PC-9 (cell line): ENCODE measurements around the gene UBAP1. TPM values are rescaled to one million over a fixed set of nuclear protein-coding genes. Genes with fewer than 3 reads are reported as not detected.
"Not testable (repeated sequence)": the region's sequence is repeated elsewhere in the genome, so short reads cannot be mapped to it uniquely, and the experiment has no call there.

Source experiments
- BruUV-seq: library from RNA; stranded (reverse); fragments of 400-500 nt; replicated peaks from 2 replicates; lab custom pipeline; 2021; lab: Mats Ljungman, UMichigan
- CTCF ChIA-PET: fragments of 300-600 bp; sonication (Branson Sonifier 250); formaldehyde crosslinking; loops from one replicate; lab custom pipeline; 2022; ENCODE audit warnings: antibody characterized with exemption; lab: Charles Lee
- POLR2A ChIA-PET: fragments of 300-600 bp; sonication (Branson Sonifier 250); formaldehyde crosslinking; loops from one replicate; lab custom pipeline; 2022; ENCODE audit warnings: antibody characterized with exemption; ENCODE audit not compliant: unreplicated experiment; lab: Charles Lee
- DNase-seq, 2 experiments: peaks; one replicate each; pipeline versions ENCODE4 v3.0.0 to v3.0.0-alpha.2; 2015 to 2022; ENCODE audit warnings: mixed read lengths in 1 of 2
- H2AFZ ChIP-seq: fragments of 200-600 bp; sonication (generic); 2 replicates; pipeline ENCODE4 v1.8.1; 2017; ENCODE audit warnings: antibody characterized with exemption
- H3F3A ChIP-seq: fragments of 200-600 bp; sonication (generic); 2 replicates; pipeline ENCODE4 v1.8.1; 2017; ENCODE audit warnings: antibody characterized with exemption, mild to moderate bottlenecking, low read depth; ENCODE audit not compliant: insufficient read depth
- H3K27ac ChIP-seq: fragments of 200-600 bp; sonication (generic); 2 replicates; pipeline ENCODE4 v1.6.1; 2016; ENCODE audit warnings: mixed run types
- H3K27me3 ChIP-seq: fragments of 200-600 bp; sonication (generic); 2 replicates; pipeline ENCODE4 v1.6.1; 2016; ENCODE audit warnings: low read depth, mixed run types; ENCODE audit not compliant: insufficient read depth
- H3K36me3 ChIP-seq: fragments of 200-600 bp; sonication (generic); 2 replicates; pipeline ENCODE4 v1.6.1; 2016; ENCODE audit warnings: low read depth, mixed run types
- H3K4me1 ChIP-seq: fragments of 200-600 bp; sonication (generic); replicated peaks from 2 replicates; pipeline ENCODE4 v1.6.1; 2016; ENCODE audit warnings: mixed run types; ENCODE audit not compliant: insufficient read depth
- H3K4me2 ChIP-seq: fragments of 200-600 bp; sonication (generic); 2 replicates; pipeline ENCODE4 v1.6.1; 2017; ENCODE audit warnings: mixed run types
- H3K4me3 ChIP-seq: fragments of 200-600 bp; sonication (generic); 2 replicates; pipeline ENCODE4 v1.6.1; 2016; ENCODE audit warnings: mixed run types
- H3K79me2 ChIP-seq: fragments of 200-600 bp; sonication (generic); 2 replicates; pipeline ENCODE4 v1.6.1; 2017; ENCODE audit warnings: low read depth, mixed run types
- H3K9me2 ChIP-seq: fragments of 200-600 bp; sonication (generic); 2 replicates; pipeline ENCODE4 v1.8.1; 2017; ENCODE audit warnings: mild to moderate bottlenecking; ENCODE audit not compliant: insufficient read depth
- H3K9me3 ChIP-seq: fragments of 200-600 bp; sonication (generic); 2 replicates; pipeline ENCODE4 v1.8.1; 2016; ENCODE audit warnings: low read depth; ENCODE audit not compliant: insufficient read depth
- H4K20me1 ChIP-seq: fragments of 200-600 bp; sonication (generic); 2 replicates; pipeline ENCODE4 v1.8.1; 2017; ENCODE audit not compliant: insufficient read depth
- EZH2 ChIP-seq: fragments of 200-600 bp; sonication (generic); IDR thresholded peaks from 2 replicates; pipeline ENCODE4 v1.8.0; 2017; ENCODE audit warnings: antibody characterized with exemption, low read depth
- intact Hi-C: fragments of 100-400 bp; cut with micrococcal nuclease; formaldehyde crosslinking; loops from one replicate; pipeline ENCODE4 v1.10.0; 2022; ENCODE audit not compliant: unreplicated experiment
- total RNA-seq: library from RNA; stranded (reverse); gene quantifications from 2 replicates; pipeline ENCODE4 v1.2.3, GENCODE V29; 2021
- TF ChIP-seq, protein P1 (sequence below): fragments of 200-600 bp; sonication (generic); conservative IDR thresholded peaks from 2 replicates; pipeline ENCODE4 v1.6.1; 2017; ENCODE audit warnings: mixed run types, antibody characterized with exemption, mild to moderate bottlenecking, moderate library complexity

UBAP1 gene
- total RNA-seq, 1 experiment from 2014 or later: 33.8 TPM

DNA sequence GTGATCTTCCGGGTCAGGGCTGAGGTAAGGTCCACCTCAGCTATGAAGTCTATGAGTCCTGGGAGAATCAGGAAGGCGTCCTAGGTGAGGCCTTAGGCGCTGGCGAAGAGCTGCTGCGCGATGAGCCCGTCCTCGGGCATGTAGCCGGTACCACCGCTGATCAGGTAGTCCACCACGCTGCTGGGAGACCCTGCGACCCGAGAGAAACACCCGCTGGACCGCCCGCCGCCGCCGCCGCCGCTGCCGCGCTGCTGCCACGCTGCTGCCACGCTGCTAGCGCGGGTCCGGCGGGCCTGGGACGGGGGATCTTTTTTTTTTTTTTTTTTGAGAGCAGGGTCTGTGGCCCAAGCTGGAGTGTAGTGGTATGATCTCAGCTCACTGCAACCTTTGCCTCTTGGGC is 44.3 kb upstream of the UBAP1 start:
- H3F3A ChIP-seq: no peaks in the 10 kb centered on the region
- H3K27ac ChIP-seq: no peak overlapping the region
- BruUV-seq: no TSS peak
- no peaks in the 10 kb centered on the region for H3K79me2 ChIP-seq
- H3K4me3 ChIP-seq: no peak overlapping the region
- H3K9me2 ChIP-seq: no peaks in the 10 kb centered on the region
- TF ChIP-seq, protein P1, sequence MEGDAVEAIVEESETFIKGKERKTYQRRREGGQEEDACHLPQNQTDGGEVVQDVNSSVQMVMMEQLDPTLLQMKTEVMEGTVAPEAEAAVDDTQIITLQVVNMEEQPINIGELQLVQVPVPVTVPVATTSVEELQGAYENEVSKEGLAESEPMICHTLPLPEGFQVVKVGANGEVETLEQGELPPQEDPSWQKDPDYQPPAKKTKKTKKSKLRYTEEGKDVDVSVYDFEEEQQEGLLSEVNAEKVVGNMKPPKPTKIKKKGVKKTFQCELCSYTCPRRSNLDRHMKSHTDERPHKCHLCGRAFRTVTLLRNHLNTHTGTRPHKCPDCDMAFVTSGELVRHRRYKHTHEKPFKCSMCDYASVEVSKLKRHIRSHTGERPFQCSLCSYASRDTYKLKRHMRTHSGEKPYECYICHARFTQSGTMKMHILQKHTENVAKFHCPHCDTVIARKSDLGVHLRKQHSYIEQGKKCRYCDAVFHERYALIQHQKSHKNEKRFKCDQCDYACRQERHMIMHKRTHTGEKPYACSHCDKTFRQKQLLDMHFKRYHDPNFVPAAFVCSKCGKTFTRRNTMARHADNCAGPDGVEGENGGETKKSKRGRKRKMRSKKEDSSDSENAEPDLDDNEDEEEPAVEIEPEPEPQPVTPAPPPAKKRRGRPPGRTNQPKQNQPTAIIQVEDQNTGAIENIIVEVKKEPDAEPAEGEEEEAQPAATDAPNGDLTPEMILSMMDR: no peak
- no peak for TF ChIP-seq EZH2
- H3K27me3 ChIP-seq: no peaks in the 10 kb centered on the region
- CTCF ChIA-PET: no interaction called here
- no peak overlapping the region for H2AFZ ChIP-seq
- no peaks in the 10 kb centered on the region for H4K20me1 ChIP-seq
- no peak overlapping the region for H3K4me2 ChIP-seq
- intact Hi-C loops: no loop called here
- POLR2A ChIA-PET: interaction anchor here (0.5 kb wide), 1 partner anchor 174 kb away, joined by 3 read pairs; no protein-coding TSS in a partner anchor
- peaks cover 12% of the 10 kb centered on the region; the same call in 1 of the 2 replicates for H3K4me1 ChIP-seq
- no peak for DNase-seq
- no peaks in the 10 kb centered on the region for H3K9me3 ChIP-seq
- no peaks in the 10 kb centered on the region for H3K36me3 ChIP-seq

DNA sequence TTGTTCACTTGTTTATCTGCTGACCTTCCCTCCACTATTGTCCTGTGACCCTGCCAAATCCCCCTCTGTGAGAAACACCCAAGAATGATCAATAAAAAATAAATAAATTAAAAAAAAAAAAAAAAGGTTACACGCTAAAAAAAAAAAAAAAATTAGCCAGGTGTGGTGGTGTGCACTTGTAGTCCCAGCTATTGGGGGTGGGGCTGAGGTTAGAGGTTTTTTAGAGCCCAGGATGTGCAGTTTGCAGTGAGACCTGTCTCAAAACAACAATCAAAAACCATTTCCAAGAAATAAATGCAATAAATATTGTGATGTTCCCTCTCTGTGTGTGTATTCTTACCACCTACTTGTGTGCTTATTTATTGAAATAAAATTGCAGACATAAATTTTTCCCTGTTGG is 40.2 kb upstream of the UBAP1 start:
- DNase-seq, CTCF ChIA-PET, H3K79me2 ChIP-seq, H3K9me3 ChIP-seq, H3K4me2 ChIP-seq, POLR2A ChIA-PET, H3K36me3 ChIP-seq, H3K27me3 ChIP-seq, H3K27ac ChIP-seq, BruUV-seq, H2AFZ ChIP-seq, H3K4me1 ChIP-seq, H3K4me3 ChIP-seq, H3F3A ChIP-seq, H4K20me1 ChIP-seq, H3K9me2 ChIP-seq: not testable (repeated sequence)
- intact Hi-C loops: loop anchor here (1.0 kb wide), 1 partner anchor 48 kb away; no protein-coding TSS in a partner anchor

DNA sequence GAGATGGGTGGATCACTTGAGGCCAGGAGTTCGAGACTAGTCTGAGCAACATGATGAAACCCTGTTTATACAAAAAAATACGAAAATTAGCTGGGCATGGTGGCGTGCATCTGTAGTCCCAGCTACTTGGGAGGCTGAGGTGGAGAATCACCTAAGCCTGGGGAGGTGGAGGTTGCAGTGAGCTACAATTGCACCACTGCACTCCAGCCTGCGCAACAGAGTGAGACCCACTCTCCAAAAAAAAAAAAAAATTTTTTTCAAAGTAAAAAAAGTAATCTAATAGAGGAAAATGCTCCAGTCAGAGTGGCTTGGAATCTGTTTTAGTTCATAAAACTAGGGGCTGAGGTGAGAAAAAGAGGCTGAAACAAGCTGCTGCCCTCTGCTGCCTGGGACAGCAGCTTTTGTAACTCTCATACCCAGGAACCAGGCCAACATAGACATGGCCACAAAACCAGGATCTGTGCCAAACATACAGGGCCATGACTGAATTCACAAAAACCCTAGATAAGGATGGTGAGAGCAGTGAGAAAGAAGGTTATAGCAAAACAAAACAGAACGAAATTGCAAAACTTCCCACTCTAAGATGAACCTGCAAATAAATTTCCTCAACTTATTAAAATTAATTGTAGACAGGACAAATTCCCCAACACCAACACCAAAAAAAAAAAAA is 39.2 kb upstream of the UBAP1 start:
- H2AFZ ChIP-seq: no peak overlapping the region
- H4K20me1 ChIP-seq: no peaks in the 10 kb centered on the region
- no peaks in the 10 kb centered on the region for H3K9me3 ChIP-seq
- no peaks in the 10 kb centered on the region for H3K27me3 ChIP-seq
- no peak for TF ChIP-seq EZH2
- TF ChIP-seq, protein P1: no peak; the same call in 1 of the 2 replicates
- no peak overlapping the region for H3K4me2 ChIP-seq
- POLR2A ChIA-PET: interaction anchor here (0.5 kb wide), 1 partner anchor 39 kb away, joined by 4 read pairs; the partner anchor contains the start of gene UBAP1
- H3K79me2 ChIP-seq: no peaks in the 10 kb centered on the region
- intact Hi-C loops: loop anchor here (1.0 kb wide), 1 partner anchor 47 kb away; no protein-coding TSS in a partner anchor
- no TSS peak for BruUV-seq
- H3K27ac ChIP-seq: no peak overlapping the region
- H3F3A ChIP-seq: no peaks in the 10 kb centered on the region; the same call in 1 of the 2 replicates
- DNase-seq: peak in 1 of 2 experiments; percentile 21
- no peaks in the 10 kb centered on the region for H3K36me3 ChIP-seq
- H3K9me2 ChIP-seq: no peaks in the 10 kb centered on the region
- no peaks in the 10 kb centered on the region for H3K4me1 ChIP-seq
- no peak overlapping the region for H3K4me3 ChIP-seq
- CTCF ChIA-PET: interaction anchor here (0.6 to 0.8 kb wide), 6 partner anchors 14 to 241 kb away, joined by 3 to 7 read pairs (median 4); no protein-coding TSS in a partner anchor
